ENCODE data around the gene GOLGA8O.
"Not testable (repeated sequence)": the region's sequence is repeated elsewhere in the genome, so short reads cannot be mapped to it uniquely, and the experiment has no call there.

GOLGA8O gene

GRCh38 chr15:32455534-32455933, at the start of gene GOLGA8O:
Gene GOLGA8O (minus strand): TSS chr15:32455634. CDS start chr15:32455536, 98 bp downstream.
- not testable (repeated sequence) for DNase-seq (ENCODE audit: low read depth)

DNA sequence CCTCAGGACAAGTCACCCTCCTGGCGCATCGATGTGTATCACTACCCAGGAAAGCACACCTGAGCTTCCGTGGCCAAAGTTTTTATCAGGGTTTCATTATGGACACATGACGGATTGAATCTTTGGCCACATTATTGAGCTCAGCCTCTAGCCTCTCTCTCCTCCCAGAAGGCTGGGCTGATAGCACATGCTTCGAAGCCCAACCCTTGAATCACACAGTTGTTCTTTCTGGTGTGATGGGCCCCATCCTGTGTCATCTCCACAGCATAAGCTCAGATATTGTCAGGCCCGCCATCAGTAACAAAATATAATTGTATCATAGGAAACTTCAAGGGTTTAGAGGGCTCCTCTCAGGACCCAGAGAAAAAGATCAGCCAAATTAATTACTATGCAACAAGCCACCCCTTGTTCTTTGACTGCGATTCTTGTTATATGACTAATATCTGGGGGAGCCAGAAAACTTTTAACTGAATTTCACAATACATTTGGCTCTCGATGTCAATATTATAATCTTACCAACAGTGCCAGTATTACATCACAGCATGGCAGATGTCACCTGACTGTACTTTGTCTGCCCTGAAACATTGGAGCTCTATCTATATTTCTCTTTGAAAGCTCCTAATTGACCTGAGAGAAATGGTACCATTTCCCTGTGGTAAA, 48.8 kb upstream of the GOLGA8O start:
- DNase-seq (ENCODE audit: low read depth) = not testable (repeated sequence)

DNA sequence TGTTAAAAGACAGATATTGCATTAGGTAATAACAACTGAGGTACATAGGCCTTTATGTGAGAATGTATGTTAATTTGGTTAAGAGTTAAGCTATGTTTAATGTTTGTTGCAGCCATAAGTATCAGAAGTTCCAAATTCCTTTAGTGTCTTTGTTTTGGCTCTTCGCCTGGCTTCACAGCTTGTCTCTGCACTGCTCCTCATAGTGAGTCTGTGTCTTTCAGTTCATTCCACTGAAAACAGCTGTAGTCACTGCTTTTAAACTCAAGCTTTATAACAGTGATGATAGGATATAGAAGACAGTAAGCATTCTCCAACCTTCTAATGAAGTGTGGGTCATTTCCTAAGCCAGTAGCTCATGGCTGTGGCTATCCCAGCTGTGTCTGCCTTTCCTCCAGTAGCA, 47.5 kb upstream of the GOLGA8O start:
- peak; percentile 36 for DNase-seq (ENCODE audit: low read depth)

- DNase-seq (ENCODE audit: low read depth) = not testable (repeated sequence)
Observed at GRCh38 chr15:32492768-32493167, 37.3 kb upstream of the GOLGA8O start.

- not testable (repeated sequence) for DNase-seq (ENCODE audit: low read depth)
Observed at GRCh38 chr15:32486474-32486873, 31.0 kb upstream of the GOLGA8O start.

DNA sequence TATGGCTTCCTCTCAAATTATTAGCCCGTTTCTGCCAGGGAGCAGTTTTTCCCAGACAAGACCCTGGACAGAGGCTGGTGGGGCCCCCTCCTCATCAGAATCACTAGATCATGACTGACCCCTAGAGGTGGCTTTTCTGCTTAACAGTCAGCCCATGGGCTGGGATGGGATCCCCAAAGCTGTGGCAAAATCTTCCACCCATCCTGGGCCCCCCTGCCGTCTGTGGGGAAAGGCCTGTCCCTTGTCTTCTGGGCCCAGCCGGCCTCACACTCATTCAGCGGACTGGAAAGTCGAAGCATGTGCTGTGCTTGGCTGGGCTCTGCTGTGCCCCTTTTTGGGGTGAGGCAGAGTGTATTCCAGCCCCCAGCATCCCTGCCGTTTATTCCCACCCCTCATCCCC, 27.9 kb upstream of the GOLGA8O start:
- DNase-seq (ENCODE audit: low read depth) = not testable (repeated sequence)

DNA sequence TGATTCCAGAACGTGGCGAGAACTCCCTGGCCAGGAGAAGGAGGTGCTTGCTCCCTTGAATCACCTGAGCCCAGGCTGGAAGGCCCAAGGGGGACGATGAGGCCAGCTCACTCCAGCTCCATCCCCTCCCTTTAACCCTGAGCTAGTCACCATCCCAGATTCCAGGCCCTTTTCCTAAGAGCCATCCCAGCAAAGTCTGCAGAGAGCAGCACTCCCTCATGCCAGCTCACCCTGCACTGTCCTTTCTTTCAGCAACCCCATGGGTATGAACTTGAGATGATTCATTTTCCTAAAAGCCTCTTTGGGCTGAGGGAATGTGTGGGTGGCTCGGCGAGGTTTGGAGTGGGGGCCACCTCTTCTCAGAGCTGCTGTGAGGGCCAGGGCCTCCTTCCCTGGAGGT, 26.2 kb upstream of the GOLGA8O start:
- DNase-seq (ENCODE audit: low read depth) = not testable (repeated sequence)

GRCh38 chr15:32468076-32468475, 12.6 kb upstream of the GOLGA8O start:
- not testable (repeated sequence) for DNase-seq (ENCODE audit: low read depth)

GRCh38 chr15:32440445-32440977, 14.9 kb downstream of the GOLGA8O start:
- DNase-seq (ENCODE audit: low read depth) = not testable (repeated sequence)

DNA sequence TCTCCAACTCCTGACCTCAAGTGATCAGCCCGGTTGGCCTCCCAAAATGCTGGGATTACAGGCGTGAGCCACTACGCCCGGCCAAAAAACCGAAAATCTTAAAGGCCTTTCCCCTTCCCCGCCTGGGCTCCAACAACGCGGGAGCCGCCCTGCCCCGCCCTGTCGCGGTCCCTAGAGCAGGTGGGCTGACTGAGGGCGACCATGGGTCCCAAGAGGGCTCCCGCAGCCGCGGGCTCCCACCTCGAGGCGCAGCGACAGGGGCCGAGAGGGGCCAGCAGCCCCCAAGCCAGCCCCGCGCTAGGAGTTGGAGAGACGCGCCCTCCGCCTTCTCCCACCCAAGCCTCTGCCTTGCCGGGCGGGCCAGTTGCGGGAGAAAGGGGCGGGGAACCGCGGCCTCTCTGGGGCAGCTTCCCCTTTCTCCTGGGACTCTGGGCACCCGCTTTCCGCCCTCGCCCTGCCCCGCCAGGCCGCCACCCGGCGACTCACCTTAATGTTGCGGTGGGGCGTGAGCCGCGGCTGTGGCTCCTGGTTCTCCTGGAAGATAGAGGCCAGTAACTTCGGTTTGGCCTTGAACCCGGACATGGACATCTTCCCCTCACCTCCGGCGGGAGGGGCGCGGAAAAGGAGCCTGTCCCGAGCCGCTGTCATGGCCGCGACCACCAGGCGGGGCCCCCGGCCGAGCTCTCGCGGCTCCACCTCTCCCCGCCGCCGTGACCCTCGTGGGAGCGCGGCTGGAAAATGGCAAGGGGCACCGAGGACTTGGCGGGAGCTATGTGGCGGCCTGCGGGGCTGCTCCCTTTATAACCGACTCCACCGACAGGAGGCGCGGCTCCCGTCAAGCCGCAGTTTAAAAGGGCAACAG, 21.1 kb downstream of the GOLGA8O start:
- not testable (repeated sequence) for DNase-seq (ENCODE audit: low read depth)

GRCh38 chr15:32427635-32428034, 27.8 kb downstream of the GOLGA8O start:
- DNase-seq (ENCODE audit: low read depth) = not testable (repeated sequence)

DNA sequence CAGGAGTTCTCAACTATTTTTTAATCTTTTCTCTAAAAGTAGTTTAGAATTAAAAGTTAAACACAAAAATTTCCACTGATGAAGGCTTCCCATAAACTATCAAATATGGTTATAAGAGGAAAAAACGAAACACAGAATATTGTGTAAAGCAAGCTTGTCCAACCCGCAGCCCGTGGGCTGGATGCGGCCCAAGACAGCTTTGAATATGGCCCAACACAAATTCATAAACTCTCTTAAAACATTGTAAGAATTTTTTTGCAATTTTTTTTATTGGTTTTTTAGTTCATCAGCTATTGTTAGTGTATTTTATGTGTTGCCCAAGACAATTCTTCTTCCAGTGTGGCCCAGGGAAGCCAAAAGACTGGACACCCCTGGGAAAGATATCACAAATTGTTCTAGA, 28.9 kb downstream of the GOLGA8O start:
- DNase-seq (ENCODE audit: low read depth) = peak; percentile 0

DNA sequence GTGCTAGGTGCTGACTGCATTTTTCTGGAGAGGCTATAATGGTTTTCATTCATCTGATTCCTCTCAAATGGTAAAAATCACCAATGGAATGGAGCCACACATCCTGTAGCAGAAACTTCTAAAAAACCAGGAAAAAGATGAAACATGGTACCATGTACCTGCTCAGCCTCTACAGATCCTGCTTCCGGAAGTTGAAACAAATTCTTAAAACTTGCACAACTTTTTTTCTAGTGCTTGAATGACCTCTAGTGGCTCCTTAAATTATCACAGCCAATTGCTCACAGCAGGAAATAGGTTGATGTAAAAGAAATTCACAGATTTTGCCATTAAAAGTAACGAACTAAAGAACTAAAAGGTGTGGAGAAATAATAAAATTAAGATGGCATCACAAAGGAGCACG, 47.5 kb downstream of the GOLGA8O start:
- DNase-seq (ENCODE audit: low read depth) = not testable (repeated sequence)

- DNase-seq (ENCODE audit: low read depth) = not testable (repeated sequence)
Observed at GRCh38 chr15:32403192-32403591, 52.2 kb downstream of the GOLGA8O start, which contains the start of gene GOLGA8K. Gene GOLGA8K (minus strand): TSS chr15:32403292. CDS start chr15:32403194, 98 bp downstream.

- DNase-seq (ENCODE audit: low read depth) = not testable (repeated sequence)
Observed at GRCh38 chr15:32396522-32396921, 58.9 kb downstream of the GOLGA8O start.
